GM21390 (cell line): ENCODE measurements around the gene OSCP1.
A peak's percentile ranks its signal among the peaks of the same experiment; 100 is the strongest.

Source experiments
- ATAC-seq: cut with Tn5 transposase; IDR thresholded peaks from one replicate; pipeline ENCODE4 v1.9.1; 2021; ENCODE audit not compliant: unreplicated experiment

OSCP1 gene

DNA sequence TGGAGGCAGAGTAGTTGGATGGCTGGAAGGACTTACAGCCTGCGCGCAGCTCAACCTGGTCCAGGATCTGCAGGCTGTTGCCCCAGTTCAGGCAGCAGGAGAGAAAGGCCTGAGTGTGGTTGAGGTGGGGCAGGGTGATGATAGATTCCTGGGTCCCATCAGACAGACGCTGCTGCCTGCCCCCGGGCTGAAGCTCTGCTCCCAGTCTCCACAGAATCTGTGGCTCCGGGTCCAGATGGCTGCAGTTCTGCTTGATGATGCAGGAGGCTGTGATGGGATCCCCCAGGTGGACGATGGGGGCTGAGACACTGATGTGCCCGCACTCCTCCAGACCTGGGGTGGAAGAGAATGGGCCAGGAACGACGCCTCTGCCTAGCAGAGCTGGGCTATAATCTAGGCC, 25.1 kb upstream of the OSCP1 start:
- ATAC-seq, result no peak

DNA sequence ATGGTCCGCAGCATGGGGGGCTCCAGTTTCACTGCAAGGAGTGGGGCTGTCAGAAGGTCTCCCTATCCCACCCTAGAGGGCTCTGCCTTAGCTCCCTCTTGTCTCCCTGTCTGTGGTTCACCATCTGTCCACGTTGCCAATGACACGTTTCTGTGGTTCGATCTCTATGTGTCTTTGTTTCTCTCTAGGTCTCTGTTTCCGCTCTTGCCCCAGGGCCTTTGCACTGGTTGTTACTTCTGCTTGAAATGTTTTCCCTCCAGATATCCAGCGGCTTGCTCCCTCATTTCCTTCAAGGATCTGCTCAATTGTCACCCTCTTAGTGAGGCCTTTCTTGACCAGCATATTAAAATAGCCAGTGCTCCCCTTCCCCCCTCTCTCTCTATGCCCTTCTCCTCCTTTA, 22.4 kb upstream of the OSCP1 start:
- ATAC-seq, result no peak

DNA sequence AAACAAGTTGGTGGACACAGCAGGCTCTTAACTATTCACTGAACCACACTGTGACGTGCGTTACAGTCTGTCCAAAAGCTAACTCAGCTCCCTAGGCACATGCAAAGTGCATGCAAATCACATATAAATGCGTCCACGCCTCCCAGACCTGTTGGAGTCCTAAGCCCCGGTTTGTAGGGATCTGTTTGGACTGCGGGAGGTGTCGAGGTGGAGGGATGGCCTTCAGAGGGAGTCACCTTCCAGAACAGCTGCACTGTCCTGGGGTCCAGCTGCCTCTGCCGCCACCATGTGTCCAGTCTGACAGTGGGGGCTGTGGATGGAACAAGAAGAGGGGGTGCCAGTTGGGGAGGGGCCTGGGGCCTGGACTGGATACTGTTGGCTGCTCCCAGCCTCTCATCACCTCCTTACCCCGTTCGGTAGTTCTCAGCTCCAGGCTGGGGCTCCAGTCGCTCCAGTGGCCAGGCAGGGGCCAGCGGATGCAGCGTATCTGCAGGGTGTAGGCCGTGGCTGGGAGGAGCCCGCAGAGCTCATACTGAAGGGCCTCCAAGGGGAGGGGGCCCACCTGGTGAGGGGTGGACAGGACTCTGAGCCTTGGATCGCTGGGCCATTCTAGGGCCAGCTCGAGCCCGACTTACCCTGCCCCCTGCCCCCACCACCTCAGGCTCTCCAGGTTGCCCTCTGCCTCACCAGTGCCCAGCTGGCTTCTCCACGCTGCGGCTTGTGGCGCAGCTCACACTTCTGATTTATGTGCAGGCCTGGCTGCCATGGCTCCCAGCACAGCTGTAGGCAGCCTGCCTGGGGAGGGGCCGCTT, 21.8 kb upstream of the OSCP1 start:
- ATAC-seq, result no peak

DNA sequence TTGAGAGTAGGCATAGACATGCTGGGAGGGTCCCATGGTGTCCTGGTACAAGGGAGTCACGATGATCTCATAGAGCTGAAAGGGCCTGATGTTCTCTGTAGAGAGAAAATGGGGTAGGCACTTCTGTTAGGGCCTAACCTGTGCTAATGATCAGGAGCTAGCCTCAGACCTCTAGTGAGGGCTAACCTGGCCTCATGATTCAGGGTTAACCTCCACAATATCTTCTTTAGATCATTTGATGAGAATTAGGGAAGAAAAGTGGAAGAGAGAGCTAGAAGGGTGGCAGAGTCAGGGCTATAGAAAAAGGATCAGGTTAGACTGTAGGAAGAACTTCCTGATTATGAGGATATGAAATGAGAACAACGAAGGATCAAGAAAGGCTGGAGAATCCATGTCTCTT, 18.9 kb upstream of the OSCP1 start:
- no peak for ATAC-seq

DNA sequence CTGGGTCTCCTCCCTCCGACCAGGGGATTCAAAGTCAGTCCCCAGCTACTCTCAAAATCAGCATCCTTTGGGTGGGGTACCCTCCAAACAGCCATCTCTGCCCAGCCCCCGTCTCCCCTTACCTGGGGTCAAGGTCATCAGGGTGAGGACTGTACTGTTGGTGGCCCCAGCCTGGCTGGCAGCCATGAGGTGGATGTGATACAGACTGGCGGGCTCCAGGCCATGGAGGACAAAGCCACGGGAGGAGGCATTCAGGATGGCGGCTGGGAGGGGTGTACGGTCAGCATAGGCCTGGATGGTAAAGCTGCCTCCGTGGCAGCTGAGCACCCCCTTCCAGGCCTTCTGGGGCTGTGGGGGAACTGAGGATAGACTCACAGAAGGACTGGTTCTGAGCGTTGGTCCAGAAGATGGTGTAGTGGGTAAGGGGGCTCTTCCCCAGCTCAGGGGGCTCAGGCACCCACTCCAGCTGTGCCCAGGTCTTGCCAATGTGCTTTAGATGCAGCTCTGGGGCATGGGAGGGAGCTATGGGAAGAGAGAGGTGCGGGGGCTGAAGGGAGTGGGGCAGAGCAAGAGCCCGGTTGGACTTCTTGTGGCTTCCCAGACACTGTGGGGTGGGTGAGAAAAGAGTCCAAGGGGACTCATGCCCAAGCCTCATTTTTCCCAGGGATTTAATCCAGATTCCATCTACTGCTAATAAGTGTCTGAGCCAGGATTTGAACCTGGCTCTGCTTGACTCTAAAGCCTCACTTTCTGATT, 17.6 kb upstream of the OSCP1 start:
- no peak for ATAC-seq

DNA sequence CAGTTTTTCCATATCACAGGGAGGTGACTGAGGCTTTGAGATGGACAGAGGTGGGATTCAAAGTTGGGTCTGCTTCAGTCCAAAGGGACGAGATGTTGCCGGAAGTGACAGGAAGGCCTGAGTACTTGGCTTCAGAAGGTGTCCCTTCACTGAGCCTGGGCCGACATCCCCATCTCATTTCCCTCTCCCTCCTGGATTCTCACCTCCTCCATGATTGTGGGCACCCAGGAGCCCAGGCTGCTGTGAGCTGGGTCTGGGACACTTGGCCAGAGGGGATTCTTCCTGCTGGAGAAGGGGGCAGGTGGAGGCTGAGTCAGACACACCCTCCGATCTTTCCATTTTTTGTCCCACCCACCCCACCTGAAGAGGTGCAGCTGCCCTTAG, 16.8 kb upstream of the OSCP1 start:
- ATAC-seq, result no peak

DNA sequence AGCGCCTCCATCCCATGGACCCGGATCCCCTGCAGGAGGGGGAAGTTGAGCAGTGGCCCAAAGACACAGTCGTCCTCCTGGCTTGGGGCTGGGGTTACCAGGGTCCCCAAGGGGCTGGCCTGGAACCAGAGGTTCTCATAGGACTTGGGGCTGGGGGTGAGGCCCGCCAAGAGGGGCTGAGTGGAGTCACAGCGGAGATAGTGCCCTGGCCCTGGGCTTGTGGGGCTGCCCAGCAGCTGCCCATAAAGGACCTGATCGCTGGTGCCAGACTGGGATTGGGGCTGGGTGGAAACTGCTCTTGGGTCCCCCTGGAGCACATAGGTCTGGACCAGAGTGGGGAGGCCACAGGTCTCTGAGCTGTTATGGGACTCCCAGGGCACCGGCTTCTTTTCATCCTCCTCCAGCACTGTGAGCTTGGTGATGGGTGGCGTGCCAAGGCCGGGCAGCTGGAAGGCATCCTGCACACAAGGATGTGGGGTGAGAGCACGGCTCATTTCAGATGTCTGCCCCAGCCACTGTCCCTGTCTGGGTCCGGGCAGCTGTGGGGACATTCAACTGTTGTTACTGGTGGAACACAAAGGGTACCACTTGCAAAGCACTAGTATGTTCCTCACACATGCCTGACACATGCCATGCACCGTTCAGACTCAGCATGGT, 16.2 kb upstream of the OSCP1 start:
- no peak for ATAC-seq

DNA sequence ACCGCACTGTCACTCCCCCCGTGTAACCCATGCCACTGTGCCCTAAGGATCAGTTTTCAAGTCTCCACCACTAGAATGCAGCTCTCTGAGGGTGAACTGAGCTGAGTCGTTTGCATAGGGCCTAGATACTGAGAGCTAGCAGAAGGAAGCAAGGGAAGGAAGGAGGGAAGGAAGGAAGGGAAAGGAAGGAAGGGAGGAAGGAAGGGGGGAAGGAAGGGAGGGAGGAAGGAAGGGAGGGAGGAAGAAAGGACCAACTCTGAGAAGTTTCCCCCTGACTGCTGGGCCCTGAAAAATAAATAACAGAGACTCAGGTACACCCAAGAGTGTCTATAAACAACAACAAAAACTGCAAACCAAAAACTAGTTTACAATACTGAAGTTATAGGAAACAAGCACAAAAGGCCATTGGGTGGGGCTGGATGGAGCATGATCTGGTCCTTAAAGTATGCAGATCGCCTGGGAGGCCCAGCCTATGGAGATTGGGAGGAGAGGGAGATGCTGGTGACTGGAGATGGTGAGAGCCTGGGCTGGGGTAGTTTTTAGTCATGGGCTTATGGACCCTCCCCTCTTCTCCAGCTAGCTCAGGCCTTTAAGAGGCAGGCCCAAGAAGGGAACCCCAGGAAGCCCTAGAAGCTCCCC, 15.6 kb upstream of the OSCP1 start:
- ATAC-seq, result no peak

DNA sequence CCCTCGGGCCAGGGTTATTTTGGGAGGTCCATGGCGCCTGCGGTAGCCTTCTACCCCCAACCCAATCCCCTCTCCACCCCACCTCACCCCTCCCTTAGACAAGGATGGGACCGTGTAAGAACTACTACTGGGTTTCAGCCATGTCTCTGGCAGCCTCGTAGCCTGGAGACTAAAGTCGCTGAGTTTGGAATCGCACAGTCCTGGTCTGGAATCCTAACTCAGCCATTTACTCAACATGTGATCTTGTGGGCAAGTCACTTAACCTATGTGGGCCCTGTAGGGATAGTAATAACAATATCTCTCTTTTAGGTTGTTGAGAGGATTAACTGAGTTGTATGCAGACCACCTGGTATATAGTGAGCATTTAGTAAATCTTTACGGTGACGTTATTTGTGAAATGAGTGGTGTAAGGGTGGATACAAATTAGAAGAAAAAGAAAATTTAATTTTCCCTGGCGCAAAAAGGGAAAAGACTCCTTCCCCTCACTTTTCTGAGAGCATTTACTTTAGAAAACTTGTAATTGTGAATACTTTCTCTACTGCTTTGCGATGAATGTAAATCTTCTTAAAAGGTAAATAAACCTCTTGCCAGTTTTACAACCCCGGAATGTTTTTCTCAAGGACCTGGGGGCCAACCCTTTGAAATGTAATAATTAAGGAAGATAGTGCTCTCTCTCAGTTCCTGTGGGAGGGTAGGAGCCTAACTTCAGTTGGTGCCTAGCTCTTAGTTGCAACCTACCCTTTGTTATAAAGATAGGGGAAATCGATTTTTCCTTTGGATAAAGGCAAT, 14.5 kb upstream of the OSCP1 start:
- peak; percentile 36 for ATAC-seq

DNA sequence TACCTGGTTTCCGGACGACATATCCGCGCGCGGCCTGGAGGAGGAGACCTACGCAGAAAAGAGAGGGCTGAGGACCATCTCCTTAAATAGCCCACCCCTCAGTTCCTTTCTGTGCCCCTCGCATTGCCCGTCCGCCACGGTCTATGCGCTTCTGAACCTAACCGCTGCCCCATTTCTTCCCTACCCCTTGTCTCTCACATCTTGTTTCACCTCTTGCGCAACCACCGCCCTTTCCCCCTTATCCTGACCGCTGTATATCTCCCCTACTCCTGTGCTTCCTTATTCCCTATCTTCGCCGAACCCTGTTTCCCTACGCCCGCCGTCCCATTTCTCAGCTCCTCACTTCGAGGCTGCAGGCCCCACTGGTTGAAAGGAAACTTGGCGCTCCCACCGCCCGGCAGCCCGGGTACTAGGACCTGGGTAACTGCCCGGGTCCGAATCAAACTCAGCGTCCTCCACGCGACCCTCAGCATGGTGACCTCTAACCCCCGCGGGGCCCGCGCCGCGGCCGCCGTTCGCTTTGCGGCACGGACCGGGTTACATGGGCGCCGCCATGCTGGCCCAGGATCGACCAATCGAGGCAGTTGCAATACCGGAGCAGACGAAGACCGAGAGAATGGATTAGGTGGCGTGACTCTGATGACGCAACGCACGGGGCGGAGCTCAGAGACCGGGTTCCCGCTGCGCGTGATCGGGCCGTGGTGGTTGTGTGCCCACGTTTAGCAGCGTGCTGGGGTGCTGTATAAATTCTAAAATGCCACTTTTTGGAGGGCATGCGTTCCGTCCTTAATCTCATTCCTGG, 13.8 kb upstream of the OSCP1 start, which contains the start of gene MRPS15:
TSS of gene MRPS15 (minus strand) at position 582 of the 802 bp plus-strand sequence. CDS start at position 473, 109 bp downstream.
- ATAC-seq, result peak; percentile 89

DNA sequence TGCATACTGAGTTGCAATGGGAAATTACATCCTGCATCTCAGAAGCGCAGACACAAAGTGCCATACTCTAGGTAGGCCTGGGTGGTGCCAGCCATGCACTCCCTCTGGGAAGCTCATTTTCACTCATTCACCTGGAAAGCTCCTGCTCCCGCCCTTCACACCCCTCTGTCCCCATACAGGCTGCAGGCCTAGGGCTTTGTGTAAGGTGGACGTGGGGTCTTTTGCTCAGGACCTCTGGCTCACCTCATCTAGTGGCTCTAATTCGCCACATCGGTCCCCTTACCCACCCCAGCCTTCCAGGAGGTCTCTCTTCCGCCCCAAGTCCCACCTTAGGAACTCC, 13.2 kb upstream of the OSCP1 start:
- no peak for ATAC-seq

DNA sequence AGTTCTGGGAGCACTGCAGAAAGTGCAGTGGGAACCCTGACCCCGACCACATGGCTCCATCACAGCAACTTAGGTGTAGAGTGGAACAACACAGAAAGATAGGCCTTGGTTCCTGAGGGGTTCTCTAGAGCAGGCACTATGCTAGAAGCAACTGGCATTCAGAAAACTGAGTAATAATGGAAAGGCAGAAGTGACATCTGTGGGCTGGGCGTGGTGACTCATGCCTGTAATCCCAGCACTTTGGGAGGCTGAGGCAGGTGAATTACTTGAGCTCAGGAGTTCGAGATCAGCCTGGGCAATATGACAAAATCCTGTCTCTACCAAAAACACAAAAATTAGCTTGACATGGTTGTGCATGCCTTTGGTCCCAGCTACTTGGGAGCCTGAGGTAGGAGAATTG, 8.7 kb upstream of the OSCP1 start:
- ATAC-seq, result no peak

DNA sequence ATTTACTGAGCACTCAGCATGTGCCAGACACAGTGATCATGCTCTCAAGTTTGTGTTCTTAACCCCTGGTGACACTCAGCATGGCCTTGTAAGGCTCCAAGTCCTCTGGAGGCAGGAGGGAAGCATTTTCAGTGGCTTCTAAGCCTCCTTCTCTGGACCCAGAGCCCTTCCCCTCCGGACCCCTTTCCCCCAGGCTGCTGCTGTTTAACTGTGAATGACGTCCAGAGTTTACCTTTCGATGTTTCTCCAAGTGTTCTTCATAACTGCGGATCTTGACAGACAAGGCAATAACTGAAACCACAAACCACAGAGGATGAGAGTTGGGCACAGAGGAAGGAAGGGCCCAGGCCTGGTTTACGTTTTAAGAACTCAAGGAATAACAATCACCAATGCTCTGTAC, 7.4 kb upstream of the OSCP1 start:
- no peak for ATAC-seq

DNA sequence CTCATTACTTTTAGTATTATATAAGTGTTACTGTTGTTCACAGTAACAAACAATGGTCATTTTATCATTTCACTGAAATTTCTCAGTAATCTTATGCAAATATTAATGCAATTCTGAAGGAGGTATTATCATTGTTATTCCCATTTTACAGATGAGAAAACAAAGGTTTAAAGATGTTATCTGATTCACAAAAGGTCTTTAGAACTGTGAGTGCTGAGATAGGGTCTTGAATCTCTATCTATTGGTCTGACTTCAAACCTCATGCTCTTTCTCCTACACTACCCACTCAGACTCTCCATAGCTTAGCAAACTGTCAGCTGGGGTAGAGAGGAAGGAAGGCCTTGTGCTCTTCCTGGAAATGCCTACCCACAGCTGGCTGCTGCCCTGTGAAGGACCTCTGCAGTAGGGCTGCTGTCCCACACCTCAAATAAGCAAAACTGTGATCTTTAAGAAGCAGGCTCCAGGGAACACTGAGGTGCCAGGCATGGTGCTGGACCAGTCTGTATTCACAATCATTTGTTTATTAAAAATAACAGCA, 6.2 kb upstream of the OSCP1 start:
- no peak for ATAC-seq

DNA sequence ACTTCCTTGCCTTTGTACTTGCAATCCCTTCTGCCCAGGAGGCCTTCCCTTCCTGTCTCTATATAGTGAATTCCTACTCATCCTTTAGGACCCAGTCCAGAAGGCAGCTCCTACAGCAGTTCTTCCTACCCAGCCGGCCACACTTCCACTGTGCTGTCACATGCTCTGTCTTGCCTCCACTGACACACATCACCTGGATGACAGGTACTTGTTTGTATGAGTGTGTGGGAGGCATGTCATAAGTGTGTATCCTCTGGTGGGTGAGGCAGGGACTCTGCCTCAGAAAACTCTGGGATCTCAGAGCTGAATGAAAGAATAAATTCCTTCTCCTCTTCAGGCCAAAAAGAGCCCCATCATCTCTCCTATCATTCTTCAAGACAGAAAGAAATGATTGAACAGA, 5.1 kb upstream of the OSCP1 start:
- no peak for ATAC-seq

DNA sequence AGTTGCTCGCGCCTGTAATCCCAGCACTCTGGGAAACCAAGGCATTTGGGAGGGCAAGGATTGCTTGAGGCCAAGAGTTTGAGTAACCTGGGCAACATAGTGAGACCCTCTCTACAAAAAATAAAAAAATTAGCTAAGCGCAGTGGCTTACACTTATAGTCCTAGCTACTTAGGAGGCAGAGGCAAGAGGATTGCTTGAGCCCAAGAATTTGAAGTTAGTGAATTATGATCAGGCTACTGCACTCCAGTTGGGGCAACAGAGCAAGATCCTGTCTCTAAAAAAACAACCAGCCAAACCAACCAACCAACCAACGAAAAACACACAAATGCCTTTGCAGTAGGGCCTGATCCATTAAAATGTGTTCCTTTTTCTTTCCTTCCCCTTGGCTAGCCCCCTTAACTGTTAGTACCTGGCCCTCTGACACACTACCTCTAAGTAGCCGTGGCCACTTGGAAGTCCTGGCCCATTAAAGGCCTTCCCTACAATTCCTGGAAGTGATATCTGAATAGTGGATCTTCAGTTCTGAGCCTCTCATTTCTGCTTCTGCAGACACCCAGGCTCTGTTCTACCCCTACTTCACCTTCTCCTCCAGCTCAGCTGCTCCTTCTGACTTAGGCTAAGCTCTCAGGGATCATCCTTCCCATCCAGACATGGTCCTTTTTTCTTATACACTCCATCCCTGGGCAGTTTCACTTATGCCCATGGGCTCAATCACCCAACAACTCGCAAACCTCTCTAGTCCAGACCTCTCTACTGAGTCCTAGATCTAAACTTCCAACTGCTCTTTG, 3.5 kb upstream of the OSCP1 start:
- ATAC-seq, result no peak

DNA sequence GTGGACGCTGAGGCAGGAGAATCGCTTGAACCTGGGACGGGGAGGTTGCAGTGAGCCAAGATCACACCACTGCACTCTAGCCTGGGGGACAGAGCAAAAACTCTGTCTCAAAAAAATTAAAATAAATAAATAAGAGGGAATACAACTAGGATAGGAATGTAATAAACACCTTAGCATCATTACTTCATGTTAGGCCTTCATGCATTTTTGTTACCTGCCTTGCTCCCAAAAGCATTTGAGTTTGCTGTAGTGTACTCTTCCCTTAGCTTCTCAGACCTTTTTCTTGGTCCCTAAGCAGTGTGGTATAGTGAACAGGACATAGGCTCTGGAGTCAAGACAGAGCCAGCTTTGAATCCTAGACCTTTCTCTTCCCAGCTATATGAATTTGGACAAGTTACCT, 2.8 kb upstream of the OSCP1 start:
- ATAC-seq, result no peak

DNA sequence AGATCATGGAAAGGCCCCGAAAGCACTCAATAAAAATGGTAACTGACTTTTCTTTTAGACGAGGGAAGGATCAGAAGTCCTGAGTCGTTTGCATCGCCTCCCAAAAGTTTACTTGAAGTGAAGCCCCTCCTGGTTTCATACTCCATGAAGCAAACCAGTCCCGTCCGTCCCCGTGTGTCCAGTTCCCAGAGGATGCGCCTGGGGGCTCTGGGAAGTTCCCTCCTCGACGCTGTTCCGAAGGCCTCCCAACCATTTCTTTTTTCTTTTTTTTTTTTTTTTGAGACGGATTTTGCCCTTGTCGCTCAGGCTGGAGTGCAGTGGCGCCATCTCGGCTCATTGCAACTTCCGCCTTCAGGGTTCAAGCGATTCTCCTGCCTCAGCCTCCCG, 661 bp upstream of the OSCP1 start:
- ATAC-seq, result no peak

DNA sequence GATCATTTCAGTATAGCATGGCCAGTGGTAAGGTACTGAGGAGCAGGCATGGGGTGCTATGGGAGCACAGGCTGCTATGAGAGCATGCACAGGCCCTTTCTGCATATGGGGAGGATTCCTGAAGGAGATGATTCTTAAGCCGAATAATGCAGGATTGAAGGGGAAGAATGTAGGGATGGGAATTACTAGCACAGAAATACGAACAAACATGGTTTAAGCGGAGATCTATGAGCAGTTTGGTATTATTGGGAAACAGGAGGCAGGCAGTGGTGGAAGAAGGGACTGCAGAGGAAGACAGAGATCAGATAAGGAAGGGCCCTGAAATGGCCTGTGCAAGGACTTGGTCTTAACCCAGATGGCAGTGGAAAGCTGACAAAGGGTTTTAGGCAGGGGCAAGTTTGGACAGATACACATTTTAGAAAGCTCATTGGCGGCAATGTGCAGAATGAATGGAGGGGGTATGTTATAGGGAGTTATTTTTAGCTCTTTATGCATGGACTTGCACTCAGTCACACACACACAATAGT, 1.7 kb downstream of the OSCP1 start:
- no peak for ATAC-seq
